Measurements from ENCODE around the gene ZNF519. TPM values are rescaled to one million over a fixed set of nuclear protein-coding genes. Genes with fewer than 3 reads are reported as not detected.

The ZNF519 gene
- total RNA-seq, 4 donors from 2014 or later, result 2.6 to 9.0 (median 4.8) TPM

DNA sequence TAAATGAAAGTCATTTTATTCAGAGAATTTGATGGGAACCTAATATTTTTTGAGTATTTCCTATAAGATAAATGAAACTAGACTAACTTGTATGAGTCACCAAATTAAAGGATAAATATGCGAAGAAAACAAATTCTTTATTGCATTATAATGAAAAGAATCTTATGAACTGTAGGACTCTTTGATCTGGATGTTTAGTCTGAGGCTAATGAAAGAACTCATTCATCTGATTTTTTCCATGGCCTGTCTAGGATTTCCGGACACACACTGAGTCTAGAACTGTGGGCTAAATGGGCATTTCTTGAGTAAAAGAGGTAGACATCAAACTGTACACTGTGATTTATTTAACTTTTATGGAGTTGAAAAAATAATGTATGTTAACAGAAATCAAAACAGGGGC lies 43.0 kb downstream of the ZNF519 start:
- no peak for DNase-seq (ENCODE audit: low spot score)
- TF ChIP-seq, protein P1, sequence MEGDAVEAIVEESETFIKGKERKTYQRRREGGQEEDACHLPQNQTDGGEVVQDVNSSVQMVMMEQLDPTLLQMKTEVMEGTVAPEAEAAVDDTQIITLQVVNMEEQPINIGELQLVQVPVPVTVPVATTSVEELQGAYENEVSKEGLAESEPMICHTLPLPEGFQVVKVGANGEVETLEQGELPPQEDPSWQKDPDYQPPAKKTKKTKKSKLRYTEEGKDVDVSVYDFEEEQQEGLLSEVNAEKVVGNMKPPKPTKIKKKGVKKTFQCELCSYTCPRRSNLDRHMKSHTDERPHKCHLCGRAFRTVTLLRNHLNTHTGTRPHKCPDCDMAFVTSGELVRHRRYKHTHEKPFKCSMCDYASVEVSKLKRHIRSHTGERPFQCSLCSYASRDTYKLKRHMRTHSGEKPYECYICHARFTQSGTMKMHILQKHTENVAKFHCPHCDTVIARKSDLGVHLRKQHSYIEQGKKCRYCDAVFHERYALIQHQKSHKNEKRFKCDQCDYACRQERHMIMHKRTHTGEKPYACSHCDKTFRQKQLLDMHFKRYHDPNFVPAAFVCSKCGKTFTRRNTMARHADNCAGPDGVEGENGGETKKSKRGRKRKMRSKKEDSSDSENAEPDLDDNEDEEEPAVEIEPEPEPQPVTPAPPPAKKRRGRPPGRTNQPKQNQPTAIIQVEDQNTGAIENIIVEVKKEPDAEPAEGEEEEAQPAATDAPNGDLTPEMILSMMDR (IDR thresholded peaks at IDR 0.05), result no peak
- no peak for ATAC-seq (ENCODE audit: low FRiP score)

DNA sequence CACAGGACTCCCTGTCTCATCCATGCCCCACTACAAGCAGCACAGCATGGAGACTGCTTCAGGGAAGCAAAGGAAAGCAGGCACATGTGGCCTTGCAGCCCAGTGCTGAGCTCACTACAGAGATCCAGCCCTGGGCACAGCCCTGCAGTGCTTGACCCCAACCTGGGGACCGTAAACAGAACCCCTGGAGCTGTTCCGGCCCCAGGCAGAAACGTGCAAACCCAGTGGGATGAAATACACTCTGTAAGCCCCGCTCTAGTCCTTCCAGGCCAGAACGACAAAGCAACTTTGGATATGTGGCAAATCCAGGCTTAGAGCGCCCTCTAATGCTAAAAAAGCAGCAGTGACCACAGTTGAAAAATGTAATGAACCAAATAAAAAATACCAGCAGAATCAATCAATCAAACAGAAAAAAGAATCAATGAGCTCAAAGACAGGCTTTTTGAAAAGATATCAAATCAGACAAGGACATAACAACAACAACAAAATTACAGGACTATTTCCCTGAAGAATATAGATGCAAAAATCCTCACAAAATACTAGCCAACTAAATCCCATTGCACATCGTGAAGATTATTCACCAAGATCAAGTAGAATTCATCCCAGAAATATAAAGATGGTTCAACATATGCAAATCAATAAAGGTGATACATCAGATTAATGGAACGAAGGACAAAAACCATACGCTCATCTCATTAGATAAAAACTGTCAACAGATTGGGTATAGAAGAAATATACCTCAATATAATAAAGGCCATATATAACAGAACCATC lies 45.6 kb downstream of the ZNF519 start:
- TF ChIP-seq, protein P1 (IDR thresholded peaks at IDR 0.05), result no peak
- no peak for ATAC-seq (ENCODE audit: low FRiP score)
- no peak for DNase-seq (ENCODE audit: low spot score)

DNA sequence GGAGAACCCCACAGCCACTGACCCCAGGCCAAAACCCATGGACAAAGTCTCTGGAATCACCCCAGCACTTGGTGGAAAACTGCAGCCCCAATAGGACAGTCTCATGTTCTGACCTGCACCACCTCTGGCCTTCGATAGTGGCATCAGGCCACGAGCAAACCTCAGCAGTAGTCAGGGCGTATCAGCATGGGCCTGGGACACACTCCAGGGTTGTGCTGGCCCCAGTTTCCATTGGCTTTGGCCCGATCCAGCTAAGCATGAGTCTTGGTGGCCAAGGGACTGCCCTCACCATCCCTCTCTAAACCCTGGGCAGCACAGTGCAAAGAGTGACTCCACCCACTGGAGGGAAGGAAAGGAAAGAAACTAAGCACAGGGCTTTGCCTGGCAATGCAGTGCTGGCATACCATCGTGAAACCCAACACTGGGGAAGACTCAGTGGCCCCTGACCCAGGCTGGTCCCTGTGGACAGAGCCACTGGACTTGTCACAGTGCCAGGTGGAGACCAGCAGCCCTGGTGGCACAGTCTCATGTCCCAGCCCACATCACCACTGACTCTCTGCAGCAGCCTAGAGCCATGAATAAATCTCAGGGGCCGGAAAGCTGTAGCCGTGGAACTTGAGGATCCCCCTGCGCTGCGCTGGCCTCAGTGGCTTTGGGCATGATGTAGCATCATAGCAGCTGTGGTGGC lies 46.3 kb downstream of the ZNF519 start:
- no peak for DNase-seq (ENCODE audit: low spot score)
- TF ChIP-seq, protein P1 (IDR thresholded peaks at IDR 0.05), result no peak
- no peak for ATAC-seq (ENCODE audit: low FRiP score)

GRCh38 chr18:14075196-14075595 lies 57.0 kb downstream of the ZNF519 start:
- ATAC-seq (ENCODE audit: low FRiP score), result no peak
- TF ChIP-seq, protein P1 (IDR thresholded peaks at IDR 0.05), result no peak
- no peak for DNase-seq (ENCODE audit: low spot score)

DNA sequence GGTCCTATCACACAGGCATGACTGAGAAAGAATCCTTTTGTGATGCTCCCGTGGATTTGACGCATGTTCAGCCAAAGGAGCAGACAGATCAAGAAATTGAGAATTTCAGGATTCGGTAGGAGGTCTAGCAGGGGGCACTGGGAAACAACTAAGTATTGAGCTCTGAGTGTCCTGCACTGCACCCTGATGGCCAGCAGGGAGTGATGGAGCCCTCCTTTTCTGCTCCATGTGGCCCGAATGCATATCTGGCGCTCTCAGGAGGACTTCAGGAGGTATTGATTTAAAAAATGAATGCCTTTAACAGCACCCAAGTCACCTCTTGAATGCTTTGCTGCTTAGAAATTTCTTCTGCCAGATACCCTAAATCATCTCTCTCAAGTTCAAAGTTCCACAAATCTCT lies 58.0 kb downstream of the ZNF519 start:
- ATAC-seq (ENCODE audit: low FRiP score), result no peak

DNA sequence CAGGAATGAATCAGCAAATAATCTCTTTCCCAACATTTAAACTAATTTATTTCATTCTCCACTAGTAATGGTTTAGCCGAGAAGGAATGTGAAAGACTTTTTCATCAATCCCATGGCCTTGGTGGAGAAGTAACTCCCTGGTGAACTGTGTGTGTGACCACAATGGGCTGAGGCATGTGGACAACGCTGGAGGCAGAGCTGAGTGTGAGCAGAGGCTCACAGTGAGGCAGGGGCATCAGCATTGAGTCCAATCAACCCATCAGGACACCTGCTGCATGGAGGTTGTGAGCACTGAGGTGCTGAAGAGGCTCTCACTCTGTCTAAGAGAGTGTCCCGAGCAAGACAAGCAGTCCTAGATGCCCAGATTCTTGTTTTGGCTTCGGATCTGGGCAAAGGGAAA lies 78.6 kb downstream of the ZNF519 start:
- TF ChIP-seq, protein P1 (IDR thresholded peaks at IDR 0.05), result no peak
- no peak for DNase-seq (ENCODE audit: low spot score)
- ATAC-seq (ENCODE audit: low FRiP score), result no peak

More for the DNA sequence above, 58.0 kb downstream of the ZNF519 start:
- no peak for DNase-seq (ENCODE audit: low spot score)
- TF ChIP-seq, protein P1 (IDR thresholded peaks at IDR 0.05), result no peak

Other genes starting within 250 kb of the ZNF519 start
- not detected for gene MC2R, start 216.9 kb downstream of the ZNF519 start, total RNA-seq

Data from omental fat pad (tissue), 4 donors.